Measurements from ENCODE around the gene SLC31A2.

The SLC31A2 gene

DNA sequence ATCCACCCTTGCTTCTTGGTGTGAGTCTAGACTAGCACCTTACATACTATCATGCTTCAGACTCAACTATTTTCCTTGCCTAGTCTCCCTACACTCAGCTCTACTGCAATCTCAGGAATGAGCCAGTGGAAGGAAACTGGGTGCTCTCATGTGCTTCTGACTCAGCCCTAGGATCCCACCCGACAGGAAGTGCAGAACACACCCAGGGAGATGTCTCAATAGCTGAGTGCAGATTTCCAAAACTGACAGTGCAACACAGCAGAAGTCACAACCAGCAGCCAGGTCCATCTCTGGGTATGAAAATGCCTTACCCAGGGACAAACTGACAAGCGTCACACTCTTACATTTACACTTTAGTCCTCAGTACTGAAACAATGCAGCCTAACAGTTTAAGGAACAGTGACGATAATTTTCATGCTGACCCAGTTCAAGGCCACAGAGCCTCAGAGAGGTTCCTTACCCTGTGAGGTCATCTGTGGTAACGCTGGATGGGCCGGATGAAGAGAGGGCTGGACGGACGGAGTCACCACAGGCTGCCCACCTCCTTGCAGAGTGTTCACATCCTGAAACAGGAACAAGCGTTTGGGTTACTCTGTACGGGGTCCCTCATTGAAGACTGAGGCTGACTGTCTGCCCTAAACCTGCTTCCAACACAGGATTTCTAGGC, 37.3 kb downstream of the SLC31A2 start:
- no peak for DNase-seq

DNA sequence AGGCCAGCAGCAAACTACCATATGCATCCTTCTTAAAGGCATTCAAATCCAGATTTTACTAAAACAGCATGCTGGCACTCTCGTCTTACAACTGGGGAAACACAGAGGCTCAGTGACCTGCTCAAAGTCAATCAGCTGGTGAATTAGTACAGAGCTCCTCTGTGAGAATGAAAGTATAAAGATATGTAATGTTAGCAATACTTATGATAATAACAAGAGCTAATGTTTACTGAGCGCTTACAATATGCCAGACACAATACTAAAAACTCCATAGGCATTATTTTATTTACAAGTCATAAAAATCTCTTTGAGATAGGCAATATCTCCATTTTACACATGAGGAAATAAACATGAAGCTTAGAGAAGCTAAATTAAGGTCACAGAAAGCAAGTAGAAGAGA, 41.6 kb downstream of the SLC31A2 start:
- DNase-seq = no peak

DNA sequence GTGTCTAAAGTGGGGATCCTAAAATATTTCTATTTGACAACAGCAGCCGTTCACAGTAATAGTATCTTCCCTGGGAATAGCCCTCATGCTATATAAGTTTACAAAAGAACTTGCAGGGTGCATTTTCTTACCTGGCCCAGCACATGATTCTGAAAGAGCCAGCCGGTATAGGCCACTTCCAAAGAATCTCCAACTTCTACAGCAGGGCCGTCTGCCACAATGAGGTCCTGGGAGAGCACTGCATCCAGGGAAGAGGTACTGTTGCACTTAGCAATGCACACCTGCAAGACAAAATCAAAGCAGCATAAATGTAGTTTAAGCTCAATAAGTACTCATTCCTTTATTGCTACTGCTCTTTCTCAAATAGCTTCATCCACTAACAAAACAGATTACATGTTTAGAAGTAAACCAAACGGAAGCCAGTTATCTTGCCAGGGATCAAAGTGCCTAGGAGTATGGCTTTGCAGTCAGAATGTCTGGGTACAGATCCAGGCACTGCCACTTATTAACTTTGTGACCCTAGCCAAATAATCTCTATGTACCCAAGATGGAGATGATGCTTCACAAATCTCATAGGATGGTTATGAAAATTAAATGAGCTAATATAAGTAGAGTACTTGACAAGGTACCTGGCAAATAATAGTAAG, 49.0 kb downstream of the SLC31A2 start:
- no peak for DNase-seq

GRCh38 chr9:113205432-113205831, 54.6 kb downstream of the SLC31A2 start:
- DNase-seq = no peak

- DNase-seq = no peak
Measured at GRCh38 chr9:113205861-113206260, 55.1 kb downstream of the SLC31A2 start.

GRCh38 chr9:113210815-113211214, 60.0 kb downstream of the SLC31A2 start:
- DNase-seq = no peak

Measured in stimulated activated naive CD4-positive, alpha-beta T cell (primary cell).